Heart right ventricle (tissue), 16 donors: ENCODE data around the gene METTL24. TPM values are rescaled to one million over a fixed set of nuclear protein-coding genes. Genes with fewer than 3 reads are reported as not detected.

Source experiments
- ATAC-seq, 8 donors: fragments of 200-7000 bp; cut with Tn5 transposase; one replicate each; pipeline ENCODE4 v1.9.1; 2020; ENCODE audit warnings: mild to moderate bottlenecking in 8 of 8, moderate library complexity in 8 of 8, moderate number of reproducible peaks in 1 of 8
- DNase-seq, 2 donors: peaks; one replicate each; pipeline ENCODE4 v3.0.0-alpha.2; 2020
- H3K27ac ChIP-seq, 10 donors: fragments of 200-600 bp; sonication (generic) in 2 of 10; one replicate each; pipeline versions ENCODE4 v1.5.0 to v1.8.0; 2020 to 2022; ENCODE audit warnings: mild to moderate bottlenecking in 3 of 10
- H3K27me3 ChIP-seq, 7 donors: fragments of 200-600 bp; one replicate each; pipeline ENCODE4 v1.8.0; 2021 to 2022; ENCODE audit warnings: mild to moderate bottlenecking in 2 of 7
- H3K36me3 ChIP-seq, 9 donors: fragments of 200-600 bp; sonication (generic) in 1 of 9; one replicate each; pipeline versions ENCODE4 v1.5.0 to v1.8.0; 2020 to 2022; ENCODE audit warnings: mild to moderate bottlenecking in 2 of 9
- H3K4me1 ChIP-seq, 9 donors: fragments of 200-600 bp; sonication (generic) in 1 of 9; one replicate each; pipeline versions ENCODE4 v1.5.0 to v1.8.0; 2020 to 2022; ENCODE audit warnings: mild to moderate bottlenecking in 4 of 9
- H3K4me3 ChIP-seq, 10 donors: fragments of 200-600 bp; sonication (generic) in 2 of 10; one replicate each; pipeline versions ENCODE4 v1.5.0 to v1.8.0; 2020 to 2022; ENCODE audit warnings: mild to moderate bottlenecking in 7 of 10, moderate library complexity in 2 of 10
- H3K9me3 ChIP-seq, 11 donors: fragments of 200-600 bp in 10 of 11; sonication (generic) in 2 of 11; one replicate each; pipeline versions ENCODE4 v1.5.0 to v1.8.0; 2013 to 2022; ENCODE audit warnings: mild to moderate bottlenecking in 2 of 11, control low read depth in 1 of 11, moderate library complexity in 1 of 11
- CTCF ChIP-seq, 9 donors: fragments of 200-600 bp; sonication (generic) in 2 of 9; IDR thresholded peaks; one replicate each; pipeline versions ENCODE4 v1.5.0 to v1.8.0; 2021 to 2022; ENCODE audit warnings: antibody characterized with exemption in 9 of 9, mild to moderate bottlenecking in 5 of 9, moderate library complexity in 1 of 9
- WGBS, 2 donors: extraction: QIAGEN DNeasy Blood & Tissue Kit; methylation state at CpG; one replicate each; pipeline ENCODE4 v1.1.7; 2013; ENCODE audit warnings: inconsistent platforms in 1 of 2; 5-methylcytosine and 5-hydroxymethylcytosine counted together
- intact Hi-C, 10 donors: fragments of 100-400 bp; cut with DNase I; formaldehyde crosslinking; loops; one replicate each; pipeline versions ENCODE4 v1.11.1 to v1.14.2; 2022
- polyA plus RNA-seq, 2 donors: library from polyadenylated mRNA; stranded (reverse); fragments of 200-250 nt; gene quantifications; one replicate each; pipeline ENCODE4 v1.2.3, GENCODE V29; 2013
- total RNA-seq, 10 donors: library from RNA; stranded (reverse); fragmentation: NEBNext Ultra II Directional in 3 of 10; extraction: Animal tissue kit (Norgen Biotek cat#: 25700) in 3 of 10; gene quantifications; one replicate each; pipeline versions ENCODE4 v1.2.1 to v1.2.4, GENCODE V29; 2021 to 2023
- donor health status: Arrhythmogenic right ventricular cardiomyopathy.
- donor health status: ischemic (EF 13 %, LVEDD 7.1; RV severe dilation, severe dysfunction).
- donor health status: healthy with polysubstance abuse.
- donor health status: DM: no; HTN: yes; CAD: no.
- donor health status: DM: no; HTN: no; CAD: no.
- donor health status: ischemic (EF 25% LVEDD 6.9; RV normal size, moderate dysfunction).
- donor health status: ischemic (EF 25% LVEDD 5.7; RV mildly dilated, moderate dysfunction).
- donor health status: healthy.
- donor health status: DM: yes; HTN: yes; CAD: no.
- donor health status: Ischemic cardiomyopathy.
- donor health status: ischemic (EF 35%, LVEDD 5.7; RV mildly dilated, moderate dysfunction).
- donor health status: nonischemic (EF 11% LVEDD 7.7; RV severe dilation, severe dysfunction).
- donor health status: DM: yes; HTN: yes; CAD: no.
- donor health status: PGD.
- donor health status: ischemic (EF 29% LVEDD 5.4; RV normal size, mild dysfunction).
- donor health status: nonischemic (EF 23%, LVEDD 6.1; RV moderate dilation, normal function).

The METTL24 gene
- total and polyA plus RNA-seq, 12 donors = 0.07 to 2.4 (median 1.3) TPM; not detected in 1

GRCh38 chr6:110216140-110216539 lies 142.0 kb downstream of the METTL24 start:
- intact Hi-C loops = no loop called here
- Histone ChIP-seq H3K27ac (no peak overlapping the region), H3K9me3 (no peaks in the 10 kb centered on the region), H3K4me3 (no peak overlapping the region), H3K4me1 (no peaks in the 10 kb centered on the region), H3K27me3 (no peaks in the 10 kb centered on the region), H3K36me3 (peaks cover 0 to 100% (median 55%) of the 10 kb centered on the region in 9 donors)
- ATAC-seq (no peak), DNase-seq (no peak)
- WGBS, 2 donors = 83% methylated on average over 5 of the region's 5 CpGs
- no peak for TF ChIP-seq CTCF (IDR thresholded peaks at IDR 0.05)

- intact Hi-C loops = no loop called here
- no peak for TF ChIP-seq CTCF (IDR thresholded peaks at IDR 0.05)
- Histone ChIP-seq H3K27ac (no peak overlapping the region), H3K36me3 (peaks cover 0 to 100% (median 42%) of the 10 kb centered on the region in 9 donors), H3K27me3 (no peaks in the 10 kb centered on the region), H3K4me1 (no peaks in the 10 kb centered on the region), H3K9me3 (no peaks in the 10 kb centered on the region), H3K4me3 (no peak overlapping the region)
- no peak for DNase-seq
- ATAC-seq = no peak
- 43 to 59% methylated on average over 1 of the region's 1 CpG for WGBS, 2 donors
Observed at GRCh38 chr6:110214338-110214737, 143.8 kb downstream of the METTL24 start.

- 98 to 99% methylated on average over 1 of the region's 1 CpG for WGBS, 2 donors
Observed at GRCh38 chr6:110211753-110212152, 146.4 kb downstream of the METTL24 start.

GRCh38 chr6:110207652-110208051 lies 150.5 kb downstream of the METTL24 start:
- TF ChIP-seq CTCF (IDR thresholded peaks at IDR 0.05) = no peak
- no peak overlapping the region for H3K4me3 ChIP-seq
- H3K36me3 ChIP-seq = peaks cover 0 to 65% (median 17%) of the 10 kb centered on the region in 9 donors
- intact Hi-C loops = no loop called here
- no peak for DNase-seq
- H3K4me1 ChIP-seq = no peaks in the 10 kb centered on the region
- H3K9me3 ChIP-seq = no peaks in the 10 kb centered on the region
- no peak overlapping the region for H3K27ac ChIP-seq
- WGBS, 2 donors = 97 to 98% methylated on average over 3 of the region's 3 CpGs
- no peaks in the 10 kb centered on the region for H3K27me3 ChIP-seq
- ATAC-seq = no peak

More at GRCh38 chr6:110211753-110212152, 146.4 kb downstream of the METTL24 start:
- DNase-seq (no peak), ATAC-seq (no peak)
- Histone ChIP-seq H3K4me1 (no peaks in the 10 kb centered on the region), H3K27me3 (no peaks in the 10 kb centered on the region), H3K4me3 (no peak overlapping the region), H3K9me3 (no peaks in the 10 kb centered on the region), H3K36me3 (peaks cover 0 to 96% (median 35%) of the 10 kb centered on the region in 9 donors), H3K27ac (no peak overlapping the region)
- intact Hi-C loops = no loop called here
- no peak for TF ChIP-seq CTCF (IDR thresholded peaks at IDR 0.05)
